ENCODE data around the gene CNTNAP2. TPM values are rescaled to one million over a fixed set of nuclear protein-coding genes. Genes with fewer than 3 reads are reported as not detected.

Gene CNTNAP2
- total and polyA plus RNA-seq, 2 of the 8 experiments (the other 6 are each of a cell fraction or from before 2014, with no cell fraction given) = 27.9 to 71.0 TPM

- no peak overlapping the region for H2BK15ac ChIP-seq (ENCODE audit: low read length)
- no peaks in the 10 kb centered on the region for H3K36me3 ChIP-seq (ENCODE audit: control insufficient read depth in 2 of 4, insufficient read depth in 4 of 4, low read length in 3 of 4)
- H3K14ac ChIP-seq (ENCODE audit: insufficient read length) = no peak overlapping the region
- no peak overlapping the region for H4K91ac ChIP-seq (replicated peaks; ENCODE audit: insufficient read length, low read length)
- peak overlapping the region; percentile 65; the same call in 1 of the 2 replicates for H2AFZ ChIP-seq (ENCODE audit: low read length)
- DNase-seq (ENCODE audit: low read depth in 1 of 2, low spot score in 2 of 2) = no peak
- H4K5ac ChIP-seq (ENCODE audit: insufficient read length, low read depth, low read length) = no peak overlapping the region
- ChIA-PET CTCF (ENCODE audit: partially characterized antibody) (interaction anchor here (0.9 kb wide), 1 partner anchor 377 kb away, joined by 3 read pairs; no protein-coding TSS in a partner anchor), POLR2A (ENCODE audit: partially characterized antibody) (no interaction called here)
- H3K4me1 ChIP-seq (replicated peaks in 1 of 4; ENCODE audit: control insufficient read depth in 3 of 4, insufficient read depth in 4 of 4, low read length in 3 of 4) = no peaks in the 10 kb centered on the region; a peak in 1 of 7 replicates
- no peaks in the 10 kb centered on the region for H3K9me3 ChIP-seq (ENCODE audit: insufficient read depth in 2 of 2, low read depth in 1 of 2, low read length in 1 of 2)
- H2BK5ac ChIP-seq (ENCODE audit: low read depth, low read length) = no peak overlapping the region
- H3K79me2 ChIP-seq (ENCODE audit: control insufficient read depth in 1 of 2, insufficient read depth in 2 of 2, low read length in 2 of 2) = no peaks in the 10 kb centered on the region
- H3K9ac ChIP-seq (replicated peaks in 1 of 4; ENCODE audit: extremely low read depth in 1 of 4, low read depth in 3 of 4, low read length in 3 of 4) = no peak overlapping the region
- H3K23me2 ChIP-seq (ENCODE audit: low read depth, low read length) = no peaks in the 10 kb centered on the region
- no peak overlapping the region for H3K18ac ChIP-seq (ENCODE audit: extremely low read depth, low read length)
- H2BK12ac ChIP-seq (ENCODE audit: low read depth, low read length) = no peak overlapping the region
- H3K23ac ChIP-seq (ENCODE audit: insufficient read length) = no peak overlapping the region
- no peak overlapping the region for H3K4ac ChIP-seq (replicated peaks; ENCODE audit: insufficient read length, low read depth, low read length)
- H3K27ac ChIP-seq (ENCODE audit: low read depth, low read length) = no peak overlapping the region
- no peaks in the 10 kb centered on the region for H3K79me1 ChIP-seq (ENCODE audit: low read depth, low read length)
- H3K4me3 ChIP-seq (ENCODE audit: extremely low read depth in 1 of 4, insufficient read depth in 2 of 4, low read depth in 3 of 4, low read length in 4 of 4) = no peak overlapping the region
- H3K56ac ChIP-seq (replicated peaks; ENCODE audit: insufficient read length, low read depth, low read length) = no peak overlapping the region
- no peaks in the 10 kb centered on the region for H3K27me3 ChIP-seq (replicated peaks in 1 of 4; ENCODE audit: control insufficient read depth in 3 of 4, extremely low read depth in 1 of 4, insufficient read depth in 3 of 4, low read length in 3 of 4)
- no peak for FAIRE-seq
- WGBS, 2 experiments (ENCODE audit: extremely low coverage in 1 of 2, insufficient coverage in 1 of 2, insufficient read length in 1 of 2, insufficient replicate concordance in 2 of 2, low coverage in 1 of 2, low lambda C conversion rate in 2 of 2, missing lambda C conversion rate in 1 of 2) = 93% methylated on average over 14 of the region's 14 CpGs; no CpG with 5 or more reads in 1 of the 2 experiments
- no peak overlapping the region for H2BK20ac ChIP-seq (ENCODE audit: low read length)
- no peak overlapping the region for H2AK5ac ChIP-seq (ENCODE audit: low read depth, low read length)
- no peaks in the 10 kb centered on the region for H4K20me1 ChIP-seq (replicated peaks in 1 of 2; ENCODE audit: control insufficient read depth in 1 of 2, insufficient read depth in 2 of 2, low read length in 2 of 2)
- TF ChIP-seq NRF1 (IDR thresholded peaks at IDR 0.05; ENCODE audit: low read depth, low read length) = no peak
- no peak for TF ChIP-seq RAD21 (IDR thresholded peaks at IDR 0.05 in 1 of 2, conservative IDR thresholded peaks at IDR 0.05 in 1 of 2; ENCODE audit: low read depth in 2 of 2, low read length in 2 of 2)
- TF ChIP-seq E2F6 (IDR thresholded peaks at IDR 0.05) = no peak
- TF ChIP-seq JUN (IDR thresholded peaks at IDR 0.05; ENCODE audit: low read depth, low read length) = no peak
- TF ChIP-seq CBX8 (IDR thresholded peaks at IDR 0.05; ENCODE audit: borderline replicate concordance, low read depth, low read length) = no peak
- no peak for TF ChIP-seq BACH1 (IDR thresholded peaks at IDR 0.05; ENCODE audit: low read length)
- TF ChIP-seq TCF12 (IDR thresholded peaks at IDR 0.05; ENCODE audit: low read depth, low read length) = no peak
- TF ChIP-seq MAFK (IDR thresholded peaks at IDR 0.05; ENCODE audit: low read depth, low read length) = no peak
- no peak for TF ChIP-seq EGR1 (IDR thresholded peaks at IDR 0.05; ENCODE audit: borderline replicate concordance, low read depth, low read length)
- TF ChIP-seq JUND (IDR thresholded peaks at IDR 0.05; ENCODE audit: low read length) = no peak
- no peak for TF ChIP-seq GTF2F1 (IDR thresholded peaks at IDR 0.05; ENCODE audit: borderline replicate concordance, low read depth, low read length)
- H4K8ac ChIP-seq (ENCODE audit: extremely low read depth, insufficient read depth, low read length) = no peak overlapping the region; the same call in 1 of the 2 replicates
- H2BK120ac ChIP-seq (replicated peaks; ENCODE audit: low read depth, low read length) = no peak overlapping the region
- no peak overlapping the region for H3K4me2 ChIP-seq (ENCODE audit: insufficient read depth in 1 of 2, low read depth in 2 of 2, low read length in 2 of 2)
Measured at GRCh38 chr7:147170341-147171012, 1053.9 kb downstream of the CNTNAP2 start.
